NCI-H1436 treated with DMSO at 0.1 percent for 48 hours (cell line): ENCODE results near the gene MT1G.
"Not testable (repeated sequence)": the region's sequence is repeated elsewhere in the genome, so short reads cannot be mapped to it uniquely, and the experiment has no call there.

Experiments used
- DNase-seq: peaks from one replicate; lab custom pipeline; 2025; lab: John Stamatoyannopoulos, UW

Gene MT1G

GRCh38 chr16:56636616-56637413 is 31.1 kb downstream of the MT1G start:
- DNase-seq, result no peak

- DNase-seq, result no peak
Observed at GRCh38 chr16:56635441-56635967, 32.4 kb downstream of the MT1G start.

GRCh38 chr16:56634715-56635440 is 33.0 kb downstream of the MT1G start:
- DNase-seq, result no peak

GRCh38 chr16:56633535-56633934 is 34.3 kb downstream of the MT1G start:
- DNase-seq, result no peak

GRCh38 chr16:56632848-56633365 is 35.0 kb downstream of the MT1G start:
- no peak for DNase-seq

- no peak for DNase-seq
Observed at GRCh38 chr16:56632156-56632847, 35.6 kb downstream of the MT1G start, which contains the start of gene MT1M. TSS of gene MT1M (plus strand) at chr16:56632659. CDS start at chr16:56632732, 73 bp downstream.

GRCh38 chr16:56631832-56632155 is 36.1 kb downstream of the MT1G start:
- DNase-seq, result no peak

GRCh38 chr16:56631197-56631596 is 36.7 kb downstream of the MT1G start:
- no peak for DNase-seq

- DNase-seq, result no peak
Observed at GRCh38 chr16:56630134-56630533, 37.7 kb downstream of the MT1G start.

- no peak for DNase-seq
Observed at GRCh38 chr16:56629531-56629930, 38.3 kb downstream of the MT1G start.

GRCh38 chr16:56628486-56629350 is 39.1 kb downstream of the MT1G start:
- DNase-seq, result no peak

GRCh38 chr16:56626685-56627084 is 41.2 kb downstream of the MT1G start:
- no peak for DNase-seq

GRCh38 chr16:56625943-56626654 is 41.8 kb downstream of the MT1G start:
- DNase-seq, result no peak

- no peak for DNase-seq
Observed at GRCh38 chr16:56625140-56625942, 42.5 kb downstream of the MT1G start, which contains the start of gene MT1E. TSS of gene MT1E (plus strand) at chr16:56625781. CDS start at chr16:56625852, 71 bp downstream.

- no peak for DNase-seq
Observed at GRCh38 chr16:56623637-56624036, 44.2 kb downstream of the MT1G start.

GRCh38 chr16:56623184-56623583 is 44.7 kb downstream of the MT1G start:
- not testable (repeated sequence) for DNase-seq

GRCh38 chr16:56621665-56622445 is 46.0 kb downstream of the MT1G start:
- DNase-seq, result not testable (repeated sequence)

- DNase-seq, result no peak
Observed at GRCh38 chr16:56620339-56620897, 47.4 kb downstream of the MT1G start.

- no peak for DNase-seq
Observed at GRCh38 chr16:56618138-56618537, 49.7 kb downstream of the MT1G start.
